HCT116 (cell line): Measurements from ENCODE around the gene FLNC. TPM values are rescaled to one million over a fixed set of nuclear protein-coding genes. Genes with fewer than 3 reads are reported as not detected.

ENCODE experiments used
- ATAC-seq: fragments of 200-7000 bp; cut with Tn5 transposase; 2 replicates; pipeline ENCODE4 v1.9.1; 2020; ENCODE audit warnings: mild to moderate bottlenecking, moderate library complexity
- BruUV-seq: library from RNA; stranded (reverse); fragments of 400-500 nt; replicated peaks from 2 replicates; lab custom pipeline; 2021; lab: Mats Ljungman, UMichigan
- CTCF ChIA-PET: fragments of 300-600 bp; sonication (Branson Sonifier 250); formaldehyde crosslinking; loops from one replicate; lab custom pipeline; 2021; ENCODE audit warnings: antibody characterized with exemption; lab: Charles Lee
- POLR2A ChIA-PET: fragments of 300-600, 350-600 bp; sonication (Branson Sonifier 250); formaldehyde crosslinking; loops from one replicate; lab custom pipeline; 2021; ENCODE audit warnings: antibody characterized with exemption; lab: Charles Lee
- RAD21 ChIA-PET, 2 experiments: fragments of 300-600 bp; sonication (Branson Sonifier 250); formaldehyde crosslinking; loops; one replicate each; lab custom pipeline; 2023; ENCODE audit warnings: low total read pairs in 2 of 2; ENCODE audit not compliant: uncharacterized antibody in 2 of 2, unreplicated experiment in 2 of 2, low non-redundant PET in 1 of 2; lab: Charles Lee
- DNase-seq: peaks from one replicate; pipeline ENCODE4 v3.0.0-alpha.2; 2010; ENCODE audit warnings: low read depth, low spot score
- H2AFZ ChIP-seq: fragments of 200-600 bp; shearing (Covaris generic), sonication (generic); 2 replicates; pipeline ENCODE4 v1.6.1; 2017; ENCODE audit warnings: low read depth, mixed run types, mixed read lengths, antibody characterized with exemption, low read length; ENCODE audit not compliant: poor library complexity, severe bottlenecking
- H3K27ac ChIP-seq: 2 replicates; pipeline ENCODE4 v1.5.1; 2012; ENCODE audit warnings: low read depth, low read length
- H3K27me3 ChIP-seq: fragments of 200-600 bp; sonication (generic); 2 replicates; pipeline ENCODE4 v1.6.1; 2016; ENCODE audit warnings: mixed run types, low read length, mixed read lengths; ENCODE audit not compliant: insufficient read depth
- H3K36me3 ChIP-seq, 2 experiments: fragments of 200-500 bp in 1 of 2; fragments of 200-600 bp in 1 of 2; sonication (Bioruptor generic) in 1 of 2; sonication (generic) in 1 of 2; 2 replicates each; pipeline versions ENCODE4 v1.5.1 to v1.6.1; 2014 to 2016; ENCODE audit warnings: low read length in 2 of 2, inconsistent platforms in 1 of 2, mixed read lengths in 1 of 2, mixed run types in 1 of 2; ENCODE audit not compliant: insufficient read depth in 2 of 2, control insufficient read depth in 1 of 2
- H3K4me1 ChIP-seq, 2 experiments: fragments of 200-600 bp in 1 of 2; sonication (generic) in 1 of 2; 2 replicates each; pipeline versions ENCODE4 v1.5.1 to v1.6.1; 2012 to 2017; ENCODE audit warnings: low read length in 2 of 2, inconsistent platforms in 1 of 2, mild to moderate bottlenecking in 1 of 2, mixed read lengths in 1 of 2, mixed run types in 1 of 2, moderate library complexity in 1 of 2; ENCODE audit not compliant: insufficient read depth in 2 of 2, control insufficient read depth in 1 of 2
- H3K4me2 ChIP-seq: fragments of 200-600 bp; sonication (generic); 2 replicates; pipeline ENCODE4 v1.6.1; 2017; ENCODE audit warnings: mixed run types, low read length, mixed read lengths
- H3K4me3 ChIP-seq, 2 experiments: fragments of 200-600 bp in 1 of 2; sonication (generic) in 1 of 2; replicated peaks in 1 of 2; 2 replicates each; pipeline ENCODE4 v1.5.1; 2011 to 2016; ENCODE audit warnings: low read length in 2 of 2, control low read depth in 1 of 2, low read depth in 1 of 2, mild to moderate bottlenecking in 1 of 2, mixed read lengths in 1 of 2, mixed run types in 1 of 2
- H3K79me2 ChIP-seq: fragments of 200-600 bp; sonication (generic); 2 replicates; pipeline ENCODE4 v1.6.1; 2017; ENCODE audit warnings: mild to moderate bottlenecking, mixed run types, low read length, moderate library complexity, mixed read lengths; ENCODE audit not compliant: insufficient read depth
- H3K9ac ChIP-seq: fragments of 200-600 bp; sonication (generic); 2 replicates; pipeline ENCODE4 v1.6.1; 2016; ENCODE audit warnings: low read length, mixed read lengths
- H3K9me2 ChIP-seq: fragments of 200-600 bp; sonication (generic), shearing (Covaris generic); 2 replicates; pipeline ENCODE4 v1.6.1; 2017; ENCODE audit warnings: mixed run types, mild to moderate bottlenecking, moderate library complexity; ENCODE audit not compliant: insufficient read depth
- H3K9me3 ChIP-seq, 2 experiments: fragments of 200-500 bp in 1 of 2; fragments of 200-600 bp in 1 of 2; sonication (Bioruptor generic) in 1 of 2; sonication (generic) in 1 of 2; 2 replicates each; pipeline ENCODE4 v1.6.1; 2014 to 2017; ENCODE audit warnings: low read length in 2 of 2, mixed read lengths in 2 of 2, inconsistent platforms in 1 of 2, low read depth in 1 of 2, mild to moderate bottlenecking in 1 of 2, mixed run types in 1 of 2, moderate library complexity in 1 of 2; ENCODE audit not compliant: control insufficient read depth in 1 of 2, insufficient read depth in 1 of 2
- H4K20me1 ChIP-seq: fragments of 200-600 bp; sonication (generic), shearing (Covaris generic); 2 replicates; pipeline ENCODE4 v1.6.1; 2017; ENCODE audit warnings: mixed run types, mild to moderate bottlenecking, moderate library complexity; ENCODE audit not compliant: insufficient read depth
- CBX3 ChIP-seq: IDR thresholded peaks from 2 replicates; pipeline ENCODE4 v1.6.1; 2012; ENCODE audit warnings: low read depth
- CEBPB ChIP-seq: IDR thresholded peaks from 2 replicates; pipeline ENCODE4 v1.6.1; 2012; ENCODE audit warnings: low read depth
- EGR1 ChIP-seq: IDR thresholded peaks from 2 replicates; pipeline ENCODE4 v1.6.1; 2012; ENCODE audit warnings: low read depth
- ELF1 ChIP-seq: IDR thresholded peaks from 2 replicates; pipeline ENCODE4 v1.6.1; 2012; ENCODE audit warnings: low read depth, borderline replicate concordance
- EZH2 ChIP-seq: fragments of 200-600 bp; sonication (generic); IDR thresholded peaks from 2 replicates; pipeline ENCODE4 v1.6.1; 2017; ENCODE audit warnings: antibody characterized with exemption, mixed run types
- EZH2phosphoT487 ChIP-seq: fragments of 200-600 bp; IDR thresholded peaks from 2 replicates; pipeline ENCODE4 v1.6.1; 2018; ENCODE audit warnings: antibody characterized with exemption, borderline replicate concordance
- FOSL1 ChIP-seq: IDR thresholded peaks from 2 replicates; pipeline ENCODE4 v1.6.1; 2012; ENCODE audit warnings: low read depth
- JUND ChIP-seq: IDR thresholded peaks from 2 replicates; pipeline ENCODE4 v1.6.1; 2012
- POLR2AphosphoS5 ChIP-seq: IDR thresholded peaks from 2 replicates; pipeline ENCODE4 v1.6.1; 2011; ENCODE audit warnings: mild to moderate bottlenecking, low read depth, low read length, moderate library complexity
- RAD21 ChIP-seq: IDR thresholded peaks from 2 replicates; pipeline ENCODE4 v1.6.1; 2012; ENCODE audit warnings: low read depth, mild to moderate bottlenecking
- SIN3A ChIP-seq: IDR thresholded peaks from 2 replicates; pipeline ENCODE4 v1.6.1; 2012; ENCODE audit warnings: low read depth
- SRF ChIP-seq: IDR thresholded peaks from 2 replicates; pipeline ENCODE4 v1.6.1; 2012; ENCODE audit warnings: low read depth
- TCF7L2 ChIP-seq: IDR thresholded peaks from 2 replicates; pipeline ENCODE4 v1.7.0; 2011; ENCODE audit warnings: borderline replicate concordance, inconsistent platforms; ENCODE audit not compliant: insufficient read depth, insufficient read length; ENCODE audit errors: extremely low read depth
- YY1 ChIP-seq: IDR thresholded peaks from 2 replicates; pipeline ENCODE4 v1.6.1; 2011; ENCODE audit warnings: low read length, low read depth, moderate library complexity, mild to moderate bottlenecking; ENCODE audit not compliant: insufficient replicate concordance; ENCODE audit errors: extremely low read depth
- ZFX ChIP-seq: fragments of 450-650 bp; IDR thresholded peaks from 2 replicates; pipeline ENCODE4 v1.6.1; 2017
- ZNF274 ChIP-seq: fragments of 200-500 bp; sonication (Bioruptor generic); IDR thresholded peaks from 2 replicates; pipeline ENCODE4 v1.6.1; 2014; ENCODE audit warnings: mild to moderate bottlenecking, low read depth, low read length, inconsistent platforms
- intact Hi-C: fragments of 100-400 bp; cut with micrococcal nuclease; formaldehyde crosslinking; loops from 2 replicates; pipeline ENCODE4 v1.10.0; 2022
- total RNA-seq: library from RNA; stranded (reverse); gene quantifications from one replicate; pipeline ENCODE4 v1.2.1, GENCODE V29; 2021; ENCODE audit not compliant: unreplicated experiment
- TF ChIP-seq, protein P1 (sequence below): IDR thresholded peaks from 2 replicates; pipeline ENCODE4 v1.6.1; 2012
- TF ChIP-seq, protein P2 (sequence below): IDR thresholded peaks from 2 replicates; pipeline ENCODE4 v1.6.1; 2011; ENCODE audit warnings: mild to moderate bottlenecking, low read length, moderate library complexity; ENCODE audit not compliant: insufficient replicate concordance; ENCODE audit errors: extremely low read depth
- TF ChIP-seq, protein P3 (sequence below), 3 experiments: fragments of 200-600 bp in 1 of 3; sonication (generic) in 1 of 3; IDR thresholded peaks in 2 of 3; conservative IDR thresholded peaks in 1 of 3; 2 replicates each; pipeline ENCODE4 v1.5.1; 2012 to 2017; ENCODE audit warnings: low read depth in 2 of 3, low read length in 2 of 3, antibody characterized with exemption in 1 of 3, borderline replicate concordance in 1 of 3, control low read depth in 1 of 3, mild to moderate bottlenecking in 1 of 3, mixed read lengths in 1 of 3, mixed run types in 1 of 3, moderate library complexity in 1 of 3; ENCODE audit not compliant: insufficient read depth in 1 of 3
- TF ChIP-seq, protein P4 (sequence below): IDR thresholded peaks from 2 replicates; pipeline ENCODE4 v1.6.1; 2012; ENCODE audit warnings: low read depth

FLNC gene
- total RNA-seq, 1 experiment from 2014 or later = 42.8 TPM

DNA sequence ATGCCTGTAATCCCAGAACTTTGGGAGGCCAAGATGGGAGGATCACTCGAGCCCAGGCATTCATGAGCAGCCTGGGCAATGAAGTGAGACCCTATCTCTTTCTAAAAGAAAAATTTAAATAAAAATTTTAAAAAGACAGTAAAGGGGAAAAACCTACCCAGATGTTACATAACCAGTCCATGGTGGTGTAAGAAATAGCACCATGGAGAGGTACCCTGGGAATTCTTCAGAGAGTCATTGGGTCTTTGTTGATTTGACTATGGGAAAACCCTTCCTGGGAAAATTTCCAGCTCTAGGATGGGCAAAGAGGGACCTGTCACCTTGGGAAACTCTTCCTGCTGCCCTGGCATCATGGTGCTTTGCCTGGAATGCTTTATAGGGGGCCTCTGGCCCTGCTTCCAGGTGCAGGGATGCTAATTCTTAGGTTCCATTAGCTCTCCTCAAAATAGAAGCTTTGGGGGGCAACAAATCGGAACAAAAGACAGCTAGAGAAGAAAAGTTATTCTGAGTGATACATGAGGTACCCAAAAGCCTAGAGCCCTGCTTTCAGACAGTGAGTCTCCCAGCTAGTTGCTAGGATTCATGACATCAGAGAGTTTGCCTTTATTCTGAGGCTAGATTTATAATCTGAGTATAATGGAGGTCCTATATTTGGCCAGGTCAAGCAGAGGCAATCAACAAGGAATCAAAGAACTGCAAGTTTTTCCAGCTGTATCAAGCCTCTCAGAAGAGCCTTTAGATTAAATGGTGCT, 28.4 kb upstream of the FLNC start:
- BruUV-seq = no TSS peak
- Histone ChIP-seq H3K4me2 (no peak overlapping the region), H3K27ac (no peak overlapping the region), H4K20me1 (no peaks in the 10 kb centered on the region), H3K9me3 (no peaks in the 10 kb centered on the region), H3K79me2 (no peaks in the 10 kb centered on the region), H3K9me2 (no peaks in the 10 kb centered on the region), H3K27me3 (no peaks in the 10 kb centered on the region), H3K9ac (no peak overlapping the region), H3K4me1 (no peaks in the 10 kb centered on the region), H3K36me3 (no peaks in the 10 kb centered on the region), H3K4me3 (no peak overlapping the region), H2AFZ (no peak overlapping the region)
- DNase-seq (no peak), ATAC-seq (no peak)
- no peak for TF ChIP-seq ZNF274
- no peak for TF ChIP-seq SRF
- no peak for TF ChIP-seq CEBPB
- TF ChIP-seq YY1 = no peak
- TF ChIP-seq SIN3A = no peak
- no peak for TF ChIP-seq POLR2AphosphoS5
- TF ChIP-seq EZH2 = no peak
- TF ChIP-seq, protein P1, sequence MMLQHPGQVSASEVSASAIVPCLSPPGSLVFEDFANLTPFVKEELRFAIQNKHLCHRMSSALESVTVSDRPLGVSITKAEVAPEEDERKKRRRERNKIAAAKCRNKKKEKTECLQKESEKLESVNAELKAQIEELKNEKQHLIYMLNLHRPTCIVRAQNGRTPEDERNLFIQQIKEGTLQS = no peak
- TF ChIP-seq EZH2phosphoT487 = no peak
- TF ChIP-seq, protein P2, sequence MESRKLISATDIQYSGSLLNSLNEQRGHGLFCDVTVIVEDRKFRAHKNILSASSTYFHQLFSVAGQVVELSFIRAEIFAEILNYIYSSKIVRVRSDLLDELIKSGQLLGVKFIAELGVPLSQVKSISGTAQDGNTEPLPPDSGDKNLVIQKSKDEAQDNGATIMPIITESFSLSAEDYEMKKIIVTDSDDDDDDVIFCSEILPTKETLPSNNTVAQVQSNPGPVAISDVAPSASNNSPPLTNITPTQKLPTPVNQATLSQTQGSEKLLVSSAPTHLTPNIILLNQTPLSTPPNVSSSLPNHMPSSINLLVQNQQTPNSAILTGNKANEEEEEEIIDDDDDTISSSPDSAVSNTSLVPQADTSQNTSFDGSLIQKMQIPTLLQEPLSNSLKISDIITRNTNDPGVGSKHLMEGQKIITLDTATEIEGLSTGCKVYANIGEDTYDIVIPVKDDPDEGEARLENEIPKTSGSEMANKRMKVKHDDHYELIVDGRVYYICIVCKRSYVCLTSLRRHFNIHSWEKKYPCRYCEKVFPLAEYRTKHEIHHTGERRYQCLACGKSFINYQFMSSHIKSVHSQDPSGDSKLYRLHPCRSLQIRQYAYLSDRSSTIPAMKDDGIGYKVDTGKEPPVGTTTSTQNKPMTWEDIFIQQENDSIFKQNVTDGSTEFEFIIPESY = no peak
- TF ChIP-seq, protein P3, sequence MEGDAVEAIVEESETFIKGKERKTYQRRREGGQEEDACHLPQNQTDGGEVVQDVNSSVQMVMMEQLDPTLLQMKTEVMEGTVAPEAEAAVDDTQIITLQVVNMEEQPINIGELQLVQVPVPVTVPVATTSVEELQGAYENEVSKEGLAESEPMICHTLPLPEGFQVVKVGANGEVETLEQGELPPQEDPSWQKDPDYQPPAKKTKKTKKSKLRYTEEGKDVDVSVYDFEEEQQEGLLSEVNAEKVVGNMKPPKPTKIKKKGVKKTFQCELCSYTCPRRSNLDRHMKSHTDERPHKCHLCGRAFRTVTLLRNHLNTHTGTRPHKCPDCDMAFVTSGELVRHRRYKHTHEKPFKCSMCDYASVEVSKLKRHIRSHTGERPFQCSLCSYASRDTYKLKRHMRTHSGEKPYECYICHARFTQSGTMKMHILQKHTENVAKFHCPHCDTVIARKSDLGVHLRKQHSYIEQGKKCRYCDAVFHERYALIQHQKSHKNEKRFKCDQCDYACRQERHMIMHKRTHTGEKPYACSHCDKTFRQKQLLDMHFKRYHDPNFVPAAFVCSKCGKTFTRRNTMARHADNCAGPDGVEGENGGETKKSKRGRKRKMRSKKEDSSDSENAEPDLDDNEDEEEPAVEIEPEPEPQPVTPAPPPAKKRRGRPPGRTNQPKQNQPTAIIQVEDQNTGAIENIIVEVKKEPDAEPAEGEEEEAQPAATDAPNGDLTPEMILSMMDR (IDR thresholded peaks at IDR 0.05 in 2 of 3, conservative IDR thresholded peaks at IDR 0.05 in 1 of 3; ENCODE audit: borderline replicate concordance in 1 of 3, insufficient read depth in 1 of 3, low read depth in 2 of 3, low read length in 2 of 3) = no peak
- no peak for TF ChIP-seq EGR1
- TF ChIP-seq ELF1 = no peak
- TF ChIP-seq JUND = no peak
- no peak for TF ChIP-seq CBX3
- no peak for TF ChIP-seq RAD21
- TF ChIP-seq TCF7L2 = no peak
- no peak for TF ChIP-seq FOSL1
- TF ChIP-seq ZFX = no peak
- TF ChIP-seq, protein P4, sequence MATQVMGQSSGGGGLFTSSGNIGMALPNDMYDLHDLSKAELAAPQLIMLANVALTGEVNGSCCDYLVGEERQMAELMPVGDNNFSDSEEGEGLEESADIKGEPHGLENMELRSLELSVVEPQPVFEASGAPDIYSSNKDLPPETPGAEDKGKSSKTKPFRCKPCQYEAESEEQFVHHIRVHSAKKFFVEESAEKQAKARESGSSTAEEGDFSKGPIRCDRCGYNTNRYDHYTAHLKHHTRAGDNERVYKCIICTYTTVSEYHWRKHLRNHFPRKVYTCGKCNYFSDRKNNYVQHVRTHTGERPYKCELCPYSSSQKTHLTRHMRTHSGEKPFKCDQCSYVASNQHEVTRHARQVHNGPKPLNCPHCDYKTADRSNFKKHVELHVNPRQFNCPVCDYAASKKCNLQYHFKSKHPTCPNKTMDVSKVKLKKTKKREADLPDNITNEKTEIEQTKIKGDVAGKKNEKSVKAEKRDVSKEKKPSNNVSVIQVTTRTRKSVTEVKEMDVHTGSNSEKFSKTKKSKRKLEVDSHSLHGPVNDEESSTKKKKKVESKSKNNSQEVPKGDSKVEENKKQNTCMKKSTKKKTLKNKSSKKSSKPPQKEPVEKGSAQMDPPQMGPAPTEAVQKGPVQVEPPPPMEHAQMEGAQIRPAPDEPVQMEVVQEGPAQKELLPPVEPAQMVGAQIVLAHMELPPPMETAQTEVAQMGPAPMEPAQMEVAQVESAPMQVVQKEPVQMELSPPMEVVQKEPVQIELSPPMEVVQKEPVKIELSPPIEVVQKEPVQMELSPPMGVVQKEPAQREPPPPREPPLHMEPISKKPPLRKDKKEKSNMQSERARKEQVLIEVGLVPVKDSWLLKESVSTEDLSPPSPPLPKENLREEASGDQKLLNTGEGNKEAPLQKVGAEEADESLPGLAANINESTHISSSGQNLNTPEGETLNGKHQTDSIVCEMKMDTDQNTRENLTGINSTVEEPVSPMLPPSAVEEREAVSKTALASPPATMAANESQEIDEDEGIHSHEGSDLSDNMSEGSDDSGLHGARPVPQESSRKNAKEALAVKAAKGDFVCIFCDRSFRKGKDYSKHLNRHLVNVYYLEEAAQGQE = no peak
- CTCF ChIA-PET = no interaction called here
- RAD21 ChIA-PET = no interaction called here
- intact Hi-C loops = no loop called here
- POLR2A ChIA-PET = no interaction called here
